HCT116 (cell line): ENCODE results near the gene CTNNA2. TPM values are rescaled to one million over a fixed set of nuclear protein-coding genes. Genes with fewer than 3 reads are reported as not detected.

Experiments used
- ATAC-seq: fragments of 200-7000 bp; cut with Tn5 transposase; 2 replicates; pipeline ENCODE4 v1.9.1; 2020; ENCODE audit warnings: mild to moderate bottlenecking, moderate library complexity
- BruUV-seq: library from RNA; stranded (reverse); fragments of 400-500 nt; replicated peaks from 2 replicates; lab custom pipeline; 2021; lab: Mats Ljungman, UMichigan
- CTCF ChIA-PET: fragments of 300-600 bp; sonication (Branson Sonifier 250); formaldehyde crosslinking; loops from one replicate; lab custom pipeline; 2021; ENCODE audit warnings: antibody characterized with exemption; lab: Charles Lee
- POLR2A ChIA-PET: fragments of 300-600, 350-600 bp; sonication (Branson Sonifier 250); formaldehyde crosslinking; loops from one replicate; lab custom pipeline; 2021; ENCODE audit warnings: antibody characterized with exemption; lab: Charles Lee
- RAD21 ChIA-PET, 2 experiments: fragments of 300-600 bp; sonication (Branson Sonifier 250); formaldehyde crosslinking; loops; one replicate each; lab custom pipeline; 2023; ENCODE audit warnings: low total read pairs in 2 of 2; ENCODE audit not compliant: uncharacterized antibody in 2 of 2, unreplicated experiment in 2 of 2, low non-redundant PET in 1 of 2; lab: Charles Lee
- DNase-seq: peaks from one replicate; pipeline ENCODE4 v3.0.0-alpha.2; 2010; ENCODE audit warnings: low read depth, low spot score
- H2AFZ ChIP-seq: fragments of 200-600 bp; shearing (Covaris generic), sonication (generic); 2 replicates; pipeline ENCODE4 v1.6.1; 2017; ENCODE audit warnings: low read depth, mixed run types, mixed read lengths, antibody characterized with exemption, low read length; ENCODE audit not compliant: poor library complexity, severe bottlenecking
- H3K27ac ChIP-seq: 2 replicates; pipeline ENCODE4 v1.5.1; 2012; ENCODE audit warnings: low read depth, low read length
- H3K27me3 ChIP-seq: fragments of 200-600 bp; sonication (generic); 2 replicates; pipeline ENCODE4 v1.6.1; 2016; ENCODE audit warnings: mixed run types, low read length, mixed read lengths; ENCODE audit not compliant: insufficient read depth
- H3K36me3 ChIP-seq, 2 experiments: fragments of 200-500 bp in 1 of 2; fragments of 200-600 bp in 1 of 2; sonication (Bioruptor generic) in 1 of 2; sonication (generic) in 1 of 2; 2 replicates each; pipeline versions ENCODE4 v1.5.1 to v1.6.1; 2014 to 2016; ENCODE audit warnings: low read length in 2 of 2, inconsistent platforms in 1 of 2, mixed read lengths in 1 of 2, mixed run types in 1 of 2; ENCODE audit not compliant: insufficient read depth in 2 of 2, control insufficient read depth in 1 of 2
- H3K4me1 ChIP-seq, 2 experiments: fragments of 200-600 bp in 1 of 2; sonication (generic) in 1 of 2; 2 replicates each; pipeline versions ENCODE4 v1.5.1 to v1.6.1; 2012 to 2017; ENCODE audit warnings: low read length in 2 of 2, inconsistent platforms in 1 of 2, mild to moderate bottlenecking in 1 of 2, mixed read lengths in 1 of 2, mixed run types in 1 of 2, moderate library complexity in 1 of 2; ENCODE audit not compliant: insufficient read depth in 2 of 2, control insufficient read depth in 1 of 2
- H3K4me2 ChIP-seq: fragments of 200-600 bp; sonication (generic); 2 replicates; pipeline ENCODE4 v1.6.1; 2017; ENCODE audit warnings: mixed run types, low read length, mixed read lengths
- H3K4me3 ChIP-seq, 2 experiments: fragments of 200-600 bp in 1 of 2; sonication (generic) in 1 of 2; replicated peaks in 1 of 2; 2 replicates each; pipeline ENCODE4 v1.5.1; 2011 to 2016; ENCODE audit warnings: low read length in 2 of 2, control low read depth in 1 of 2, low read depth in 1 of 2, mild to moderate bottlenecking in 1 of 2, mixed read lengths in 1 of 2, mixed run types in 1 of 2
- H3K79me2 ChIP-seq: fragments of 200-600 bp; sonication (generic); 2 replicates; pipeline ENCODE4 v1.6.1; 2017; ENCODE audit warnings: mild to moderate bottlenecking, mixed run types, low read length, moderate library complexity, mixed read lengths; ENCODE audit not compliant: insufficient read depth
- H3K9ac ChIP-seq: fragments of 200-600 bp; sonication (generic); 2 replicates; pipeline ENCODE4 v1.6.1; 2016; ENCODE audit warnings: low read length, mixed read lengths
- H3K9me2 ChIP-seq: fragments of 200-600 bp; sonication (generic), shearing (Covaris generic); 2 replicates; pipeline ENCODE4 v1.6.1; 2017; ENCODE audit warnings: mixed run types, mild to moderate bottlenecking, moderate library complexity; ENCODE audit not compliant: insufficient read depth
- H3K9me3 ChIP-seq, 2 experiments: fragments of 200-500 bp in 1 of 2; fragments of 200-600 bp in 1 of 2; sonication (Bioruptor generic) in 1 of 2; sonication (generic) in 1 of 2; 2 replicates each; pipeline ENCODE4 v1.6.1; 2014 to 2017; ENCODE audit warnings: low read length in 2 of 2, mixed read lengths in 2 of 2, inconsistent platforms in 1 of 2, low read depth in 1 of 2, mild to moderate bottlenecking in 1 of 2, mixed run types in 1 of 2, moderate library complexity in 1 of 2; ENCODE audit not compliant: control insufficient read depth in 1 of 2, insufficient read depth in 1 of 2
- H4K20me1 ChIP-seq: fragments of 200-600 bp; sonication (generic), shearing (Covaris generic); 2 replicates; pipeline ENCODE4 v1.6.1; 2017; ENCODE audit warnings: mixed run types, mild to moderate bottlenecking, moderate library complexity; ENCODE audit not compliant: insufficient read depth
- CEBPB ChIP-seq: IDR thresholded peaks from 2 replicates; pipeline ENCODE4 v1.6.1; 2012; ENCODE audit warnings: low read depth
- ELF1 ChIP-seq: IDR thresholded peaks from 2 replicates; pipeline ENCODE4 v1.6.1; 2012; ENCODE audit warnings: low read depth, borderline replicate concordance
- EZH2 ChIP-seq: fragments of 200-600 bp; sonication (generic); IDR thresholded peaks from 2 replicates; pipeline ENCODE4 v1.6.1; 2017; ENCODE audit warnings: antibody characterized with exemption, mixed run types
- POLR2A ChIP-seq: IDR thresholded peaks from 2 replicates; pipeline ENCODE4 v1.7.0; 2011; ENCODE audit warnings: borderline replicate concordance; ENCODE audit not compliant: insufficient read depth, insufficient read length; ENCODE audit errors: extremely low read depth
- POLR2AphosphoS5 ChIP-seq: IDR thresholded peaks from 2 replicates; pipeline ENCODE4 v1.6.1; 2011; ENCODE audit warnings: mild to moderate bottlenecking, low read depth, low read length, moderate library complexity
- RAD21 ChIP-seq: IDR thresholded peaks from 2 replicates; pipeline ENCODE4 v1.6.1; 2012; ENCODE audit warnings: low read depth, mild to moderate bottlenecking
- SP1 ChIP-seq: IDR thresholded peaks from 2 replicates; pipeline ENCODE4 v1.6.1; 2012; ENCODE audit warnings: low read depth
- SRF ChIP-seq: IDR thresholded peaks from 2 replicates; pipeline ENCODE4 v1.6.1; 2012; ENCODE audit warnings: low read depth
- TCF7L2 ChIP-seq: IDR thresholded peaks from 2 replicates; pipeline ENCODE4 v1.7.0; 2011; ENCODE audit warnings: borderline replicate concordance, inconsistent platforms; ENCODE audit not compliant: insufficient read depth, insufficient read length; ENCODE audit errors: extremely low read depth
- YY1 ChIP-seq: IDR thresholded peaks from 2 replicates; pipeline ENCODE4 v1.6.1; 2011; ENCODE audit warnings: low read length, low read depth, moderate library complexity, mild to moderate bottlenecking; ENCODE audit not compliant: insufficient replicate concordance; ENCODE audit errors: extremely low read depth
- intact Hi-C: fragments of 100-400 bp; cut with micrococcal nuclease; formaldehyde crosslinking; loops from 2 replicates; pipeline ENCODE4 v1.10.0; 2022
- total RNA-seq: library from RNA; stranded (reverse); gene quantifications from one replicate; pipeline ENCODE4 v1.2.1, GENCODE V29; 2021; ENCODE audit not compliant: unreplicated experiment
- TF ChIP-seq, protein P1 (sequence below): IDR thresholded peaks from 2 replicates; pipeline ENCODE4 v1.6.1; 2012
- TF ChIP-seq, protein P2 (sequence below): IDR thresholded peaks from 2 replicates; pipeline ENCODE4 v1.6.1; 2011; ENCODE audit warnings: mild to moderate bottlenecking, low read length, moderate library complexity; ENCODE audit not compliant: insufficient replicate concordance; ENCODE audit errors: extremely low read depth
- TF ChIP-seq, protein P3 (sequence below): IDR thresholded peaks from 2 replicates; pipeline ENCODE4 v1.6.1; 2012; ENCODE audit warnings: low read depth
- TF ChIP-seq, protein P4 (sequence below): IDR thresholded peaks from 2 replicates; pipeline ENCODE4 v1.6.1; 2012

Gene CTNNA2
- total RNA-seq, 1 experiment from 2014 or later: not detected

DNA sequence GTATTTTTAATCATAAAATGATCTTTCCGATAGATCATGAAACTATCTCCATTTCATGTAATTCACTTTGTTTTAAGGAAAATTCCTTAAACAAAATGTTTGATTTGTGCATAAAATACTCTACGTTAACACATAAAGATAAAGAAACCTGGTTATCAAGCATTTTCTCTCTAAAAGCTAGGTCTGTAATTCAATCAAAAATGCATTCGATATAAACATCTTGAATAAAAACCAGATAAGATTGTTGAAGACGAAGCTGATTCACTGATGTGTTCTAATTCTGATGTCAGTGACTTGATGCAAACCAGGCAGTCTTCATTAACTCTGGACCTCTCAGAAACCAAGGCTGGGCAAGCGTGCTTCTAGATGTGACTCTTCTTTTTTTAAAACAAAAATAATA, 245.2 kb downstream of the CTNNA2 start:
- TF ChIP-seq RAD21 (no peak), TCF7L2 (no peak), EZH2 (no peak)
- ChIA-PET CTCF (no interaction called here), RAD21 (no interaction called here), POLR2A (no interaction called here)
- no peak overlapping the region for H3K4me2 ChIP-seq
- H3K4me3 ChIP-seq: no peak overlapping the region
- no peaks in the 10 kb centered on the region for H3K36me3 ChIP-seq
- no peaks in the 10 kb centered on the region for H4K20me1 ChIP-seq
- H3K9ac ChIP-seq: no peak overlapping the region
- ATAC-seq (no peak), DNase-seq (no peak)
- BruUV-seq: no TSS peak
- intact Hi-C loops: no loop called here
- H3K9me2 ChIP-seq: no peaks in the 10 kb centered on the region
- no peak overlapping the region for H2AFZ ChIP-seq
- H3K4me1 ChIP-seq: no peaks in the 10 kb centered on the region
- H3K9me3 ChIP-seq: peaks cover 17 to 28% of the 10 kb centered on the region in 2 experiments; a peak in 2 of 4 replicates
- H3K27me3 ChIP-seq: no peaks in the 10 kb centered on the region
- H3K27ac ChIP-seq: no peak overlapping the region
- H3K79me2 ChIP-seq: no peaks in the 10 kb centered on the region

DNA sequence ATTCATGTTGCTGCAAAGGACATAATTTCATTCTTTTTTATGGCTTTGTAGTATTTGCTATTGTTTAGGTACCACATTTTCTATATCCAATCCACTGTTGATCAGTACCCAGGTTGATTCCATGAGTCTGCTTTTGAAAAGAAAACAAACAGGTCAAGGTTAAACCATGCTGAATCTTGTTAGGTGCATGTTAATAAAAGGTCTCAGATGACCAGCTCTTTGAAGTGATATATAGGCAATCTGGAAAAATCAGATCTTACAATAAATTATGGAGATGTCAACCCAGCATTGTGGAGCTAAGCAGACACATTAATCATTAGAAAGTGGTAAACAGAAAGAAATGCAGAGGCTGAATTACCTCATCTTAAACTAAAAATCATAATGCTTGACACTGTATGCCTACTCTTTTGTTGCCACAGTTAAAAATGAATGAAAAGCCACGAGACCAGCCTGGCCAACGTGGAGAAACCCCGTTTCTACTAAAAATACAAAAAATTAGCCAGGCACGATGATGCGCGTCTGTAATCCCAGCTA, 246.0 kb downstream of the CTNNA2 start:
- TF ChIP-seq, protein P1, sequence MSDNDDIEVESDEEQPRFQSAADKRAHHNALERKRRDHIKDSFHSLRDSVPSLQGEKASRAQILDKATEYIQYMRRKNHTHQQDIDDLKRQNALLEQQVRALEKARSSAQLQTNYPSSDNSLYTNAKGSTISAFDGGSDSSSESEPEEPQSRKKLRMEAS: no peak
- TF ChIP-seq ELF1 (no peak), YY1 (no peak), CEBPB (no peak), POLR2AphosphoS5 (no peak), SP1 (no peak), SRF (no peak), POLR2A (no peak), TCF7L2 (no peak)
- TF ChIP-seq, protein P2, sequence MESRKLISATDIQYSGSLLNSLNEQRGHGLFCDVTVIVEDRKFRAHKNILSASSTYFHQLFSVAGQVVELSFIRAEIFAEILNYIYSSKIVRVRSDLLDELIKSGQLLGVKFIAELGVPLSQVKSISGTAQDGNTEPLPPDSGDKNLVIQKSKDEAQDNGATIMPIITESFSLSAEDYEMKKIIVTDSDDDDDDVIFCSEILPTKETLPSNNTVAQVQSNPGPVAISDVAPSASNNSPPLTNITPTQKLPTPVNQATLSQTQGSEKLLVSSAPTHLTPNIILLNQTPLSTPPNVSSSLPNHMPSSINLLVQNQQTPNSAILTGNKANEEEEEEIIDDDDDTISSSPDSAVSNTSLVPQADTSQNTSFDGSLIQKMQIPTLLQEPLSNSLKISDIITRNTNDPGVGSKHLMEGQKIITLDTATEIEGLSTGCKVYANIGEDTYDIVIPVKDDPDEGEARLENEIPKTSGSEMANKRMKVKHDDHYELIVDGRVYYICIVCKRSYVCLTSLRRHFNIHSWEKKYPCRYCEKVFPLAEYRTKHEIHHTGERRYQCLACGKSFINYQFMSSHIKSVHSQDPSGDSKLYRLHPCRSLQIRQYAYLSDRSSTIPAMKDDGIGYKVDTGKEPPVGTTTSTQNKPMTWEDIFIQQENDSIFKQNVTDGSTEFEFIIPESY: no peak
- TF ChIP-seq, protein P3, sequence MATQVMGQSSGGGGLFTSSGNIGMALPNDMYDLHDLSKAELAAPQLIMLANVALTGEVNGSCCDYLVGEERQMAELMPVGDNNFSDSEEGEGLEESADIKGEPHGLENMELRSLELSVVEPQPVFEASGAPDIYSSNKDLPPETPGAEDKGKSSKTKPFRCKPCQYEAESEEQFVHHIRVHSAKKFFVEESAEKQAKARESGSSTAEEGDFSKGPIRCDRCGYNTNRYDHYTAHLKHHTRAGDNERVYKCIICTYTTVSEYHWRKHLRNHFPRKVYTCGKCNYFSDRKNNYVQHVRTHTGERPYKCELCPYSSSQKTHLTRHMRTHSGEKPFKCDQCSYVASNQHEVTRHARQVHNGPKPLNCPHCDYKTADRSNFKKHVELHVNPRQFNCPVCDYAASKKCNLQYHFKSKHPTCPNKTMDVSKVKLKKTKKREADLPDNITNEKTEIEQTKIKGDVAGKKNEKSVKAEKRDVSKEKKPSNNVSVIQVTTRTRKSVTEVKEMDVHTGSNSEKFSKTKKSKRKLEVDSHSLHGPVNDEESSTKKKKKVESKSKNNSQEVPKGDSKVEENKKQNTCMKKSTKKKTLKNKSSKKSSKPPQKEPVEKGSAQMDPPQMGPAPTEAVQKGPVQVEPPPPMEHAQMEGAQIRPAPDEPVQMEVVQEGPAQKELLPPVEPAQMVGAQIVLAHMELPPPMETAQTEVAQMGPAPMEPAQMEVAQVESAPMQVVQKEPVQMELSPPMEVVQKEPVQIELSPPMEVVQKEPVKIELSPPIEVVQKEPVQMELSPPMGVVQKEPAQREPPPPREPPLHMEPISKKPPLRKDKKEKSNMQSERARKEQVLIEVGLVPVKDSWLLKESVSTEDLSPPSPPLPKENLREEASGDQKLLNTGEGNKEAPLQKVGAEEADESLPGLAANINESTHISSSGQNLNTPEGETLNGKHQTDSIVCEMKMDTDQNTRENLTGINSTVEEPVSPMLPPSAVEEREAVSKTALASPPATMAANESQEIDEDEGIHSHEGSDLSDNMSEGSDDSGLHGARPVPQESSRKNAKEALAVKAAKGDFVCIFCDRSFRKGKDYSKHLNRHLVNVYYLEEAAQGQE: no peak
- TF ChIP-seq, protein P4, sequence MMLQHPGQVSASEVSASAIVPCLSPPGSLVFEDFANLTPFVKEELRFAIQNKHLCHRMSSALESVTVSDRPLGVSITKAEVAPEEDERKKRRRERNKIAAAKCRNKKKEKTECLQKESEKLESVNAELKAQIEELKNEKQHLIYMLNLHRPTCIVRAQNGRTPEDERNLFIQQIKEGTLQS: no peak
- ChIA-PET RAD21 (no interaction called here), POLR2A (no interaction called here), CTCF (no interaction called here)
- H3K4me3 ChIP-seq: no peak overlapping the region
- no peaks in the 10 kb centered on the region for H3K9me2 ChIP-seq
- no peaks in the 10 kb centered on the region for H4K20me1 ChIP-seq
- no peaks in the 10 kb centered on the region for H3K4me1 ChIP-seq
- no peaks in the 10 kb centered on the region for H3K27me3 ChIP-seq
- no peak overlapping the region for H3K27ac ChIP-seq
- no peak overlapping the region for H3K9ac ChIP-seq
- no peak overlapping the region for H2AFZ ChIP-seq
- no peak overlapping the region for H3K4me2 ChIP-seq
- ATAC-seq (no peak), DNase-seq (no peak)
- no peaks in the 10 kb centered on the region for H3K36me3 ChIP-seq
- intact Hi-C loops: no loop called here
- peaks cover 17 to 24% of the 10 kb centered on the region in 2 experiments; a peak in 2 of 4 replicates for H3K9me3 ChIP-seq
- no peaks in the 10 kb centered on the region for H3K79me2 ChIP-seq
- BruUV-seq: no TSS peak
